Dendritic cell treated with granulocyte-macrophage colony-stimulating factor and Interleukin-4, amounts not matched to agents 40 ng/mL and 50 ng/mL, for 4 days (primary cell): ENCODE measurements around the gene FBL.

Experiments
- H3K27ac Mint-ChIP-seq: one replicate; pipeline ENCODE4 v1.8.0; 2022; ENCODE audit warnings: mild to moderate bottlenecking, mixed read lengths
- H3K27me3 Mint-ChIP-seq: one replicate; pipeline ENCODE4 v1.8.0; 2022; ENCODE audit warnings: mild to moderate bottlenecking, mixed read lengths
- H3K36me3 Mint-ChIP-seq: one replicate; pipeline ENCODE4 v1.8.0; 2022; ENCODE audit warnings: low read depth, mixed read lengths
- H3K4me1 Mint-ChIP-seq: one replicate; pipeline ENCODE4 v1.8.0; 2022; ENCODE audit warnings: low read depth, mixed read lengths
- H3K4me3 Mint-ChIP-seq: one replicate; pipeline ENCODE4 v1.8.0; 2022; ENCODE audit warnings: mild to moderate bottlenecking, moderate library complexity, mixed read lengths
- H3K9me3 Mint-ChIP-seq: one replicate; pipeline ENCODE4 v1.8.0; 2022; ENCODE audit warnings: mixed read lengths
- intact Hi-C: fragments of 100-400 bp; cut with micrococcal nuclease; formaldehyde crosslinking; loops from one replicate; pipeline ENCODE4 v1.15.0; 2022

The FBL gene

DNA sequence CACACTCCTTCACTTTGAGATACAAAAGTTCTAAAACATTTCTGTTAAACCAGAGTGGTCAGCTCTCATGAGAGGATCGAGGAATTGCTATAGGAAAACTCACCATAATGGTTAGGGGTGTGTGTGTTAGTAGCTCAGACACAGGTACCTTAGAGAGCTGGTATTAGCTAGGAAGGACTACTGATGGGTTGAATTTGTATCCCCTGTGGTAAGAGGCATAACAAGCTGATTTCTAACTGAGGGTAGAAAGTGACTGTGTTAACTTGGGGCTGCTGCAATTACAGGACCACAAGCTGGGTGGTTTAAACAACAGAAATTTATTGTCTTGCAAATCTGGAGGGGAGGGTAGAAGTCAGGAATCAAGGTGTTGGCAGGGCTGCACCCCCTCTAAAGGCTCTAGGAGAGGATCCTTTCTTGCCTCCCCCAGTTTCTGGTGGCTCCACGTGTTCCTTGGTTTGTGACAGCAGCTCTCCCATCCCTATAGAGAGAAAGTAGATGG, 50.1 kb downstream of the FBL start:
- no peaks in the 10 kb centered on the region for H3K4me1 Mint-ChIP-seq
- no peak overlapping the region for H3K4me3 Mint-ChIP-seq
- intact Hi-C loops: no loop called here
- peaks cover 23% of the 10 kb centered on the region for H3K27me3 Mint-ChIP-seq
- no peaks in the 10 kb centered on the region for H3K36me3 Mint-ChIP-seq
- H3K9me3 Mint-ChIP-seq: no peaks in the 10 kb centered on the region
- no peak overlapping the region for H3K27ac Mint-ChIP-seq

GRCh38 chr19:39795001-39795400, 51.2 kb downstream of the FBL start:
- Mint-ChIP-seq H3K9me3 (no peaks in the 10 kb centered on the region), H3K27me3 (peaks cover 19% of the 10 kb centered on the region), H3K36me3 (no peaks in the 10 kb centered on the region), H3K27ac (no peak overlapping the region), H3K4me3 (no peak overlapping the region), H3K4me1 (no peaks in the 10 kb centered on the region)
- intact Hi-C loops: no loop called here

GRCh38 chr19:39792999-39793546, 53.1 kb downstream of the FBL start:
- intact Hi-C loops: loop anchor here (1.0 to 2.0 kb wide), 2 partner anchors 49 to 178 kb away; partner anchors contain the start of gene PSMC4
- no peaks in the 10 kb centered on the region for H3K4me1 Mint-ChIP-seq
- H3K27me3 Mint-ChIP-seq: peaks cover 19% of the 10 kb centered on the region
- peaks cover 3% of the 10 kb centered on the region for H3K9me3 Mint-ChIP-seq
- H3K27ac Mint-ChIP-seq: no peak overlapping the region
- no peaks in the 10 kb centered on the region for H3K36me3 Mint-ChIP-seq
- H3K4me3 Mint-ChIP-seq: peak overlapping the region; percentile 74

DNA sequence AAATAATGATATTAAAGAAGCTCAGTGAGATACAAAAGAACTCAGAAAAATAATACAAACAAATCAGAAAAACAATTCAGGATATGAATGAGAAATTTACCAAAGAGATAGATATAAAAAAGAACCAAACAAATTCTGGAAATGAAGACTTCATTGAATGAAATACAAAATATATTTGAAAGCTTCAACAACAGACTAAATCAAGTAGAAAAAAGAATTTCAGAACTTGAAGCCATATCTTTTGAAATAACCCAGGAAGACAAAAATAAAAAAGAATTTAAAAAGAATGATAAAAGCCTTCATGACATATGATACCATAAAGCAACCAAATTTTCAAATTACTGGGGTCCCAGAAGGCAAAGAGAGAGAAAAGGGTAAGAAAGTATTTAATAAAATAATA, 57.9 kb downstream of the FBL start:
- Mint-ChIP-seq H3K4me3 (no peak overlapping the region), H3K36me3 (no peaks in the 10 kb centered on the region)

More for the DNA sequence above, 57.9 kb downstream of the FBL start:
- no peak overlapping the region for H3K27ac Mint-ChIP-seq
- H3K27me3 Mint-ChIP-seq: peaks cover 26% of the 10 kb centered on the region
- H3K9me3 Mint-ChIP-seq: peaks cover 9% of the 10 kb centered on the region
- intact Hi-C loops: no loop called here
- no peaks in the 10 kb centered on the region for H3K4me1 Mint-ChIP-seq
